Measurements from ENCODE around the gene MLH3. TPM values are rescaled to one million over a fixed set of nuclear protein-coding genes. Genes with fewer than 3 reads are reported as not detected.

MLH3 gene
- polyA plus RNA-seq, 3 donors: 3.4 to 6.3 (median 5.1) TPM

DNA sequence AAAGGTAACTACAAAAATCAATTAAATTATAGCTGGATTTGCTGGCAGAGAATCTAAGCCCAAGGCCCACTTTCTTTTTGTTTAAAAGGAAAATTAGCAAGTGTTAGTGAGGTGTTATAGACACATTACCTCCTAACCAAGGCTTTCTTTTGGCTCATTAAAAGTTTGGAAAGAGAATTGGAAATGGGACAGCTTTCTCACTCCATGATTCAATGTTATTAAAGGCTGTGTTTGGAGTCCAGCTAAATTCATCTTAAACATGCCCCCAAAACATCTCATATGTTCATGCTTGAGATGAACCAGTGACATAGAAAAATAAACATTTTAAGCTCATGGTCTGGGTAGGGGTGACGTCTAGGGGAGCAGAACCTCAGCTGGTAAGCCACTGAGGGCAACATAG is 82.5 kb downstream of the MLH3 start:
- peaks cover 2 to 6% (median 4%) of the 10 kb centered on the region in 3 donors for H3K27me3 Mint-ChIP-seq (ENCODE audit: low read depth in 3 of 3)
- DNase-seq: no peak
- Histone ChIP-seq H3K9me3 (replicated peaks in 1 of 2; ENCODE audit: control insufficient read depth in 1 of 2, insufficient read depth in 1 of 2, low read length in 2 of 2) (no peaks in the 10 kb centered on the region), H2AFZ (ENCODE audit: insufficient read depth, low read depth, low read length, poor library complexity, severe bottlenecking) (no peak overlapping the region), H3K27ac (ENCODE audit: low read depth in 1 of 2, low read length in 2 of 2) (no peak overlapping the region), H4K20me1 (ENCODE audit: insufficient read depth, low read length) (no peaks in the 10 kb centered on the region), H3K9ac (ENCODE audit: insufficient read depth, low read length, poor library complexity, severe bottlenecking) (no peak overlapping the region), H3K4me1 (ENCODE audit: control insufficient read depth in 1 of 2, insufficient read depth in 2 of 2, low read length in 2 of 2) (peaks cover 5 to 8% of the 10 kb centered on the region in 2 donors), H3K4me3 (replicated peaks in 1 of 3; ENCODE audit: low read depth in 2 of 3, low read length in 3 of 3) (no peak overlapping the region), H3K36me3 (replicated peaks in 1 of 2; ENCODE audit: control insufficient read depth in 1 of 2, insufficient read depth in 2 of 2, low read length in 2 of 2) (no peaks in the 10 kb centered on the region), H3K27me3 (ENCODE audit: control insufficient read depth in 2 of 2, insufficient read depth in 2 of 2, low read length in 2 of 2) (no peaks in the 10 kb centered on the region), H3K79me2 (ENCODE audit: insufficient read depth, low read length) (no peaks in the 10 kb centered on the region), H3K4me2 (replicated peaks; ENCODE audit: extremely low read depth, low read length, poor library complexity, severe bottlenecking) (no peak overlapping the region)
- peaks cover 0 to 4% of the 10 kb centered on the region in 2 donors for H3K36me3 Mint-ChIP-seq
- H3K4me3 Mint-ChIP-seq: no peak overlapping the region
- no peak for TF ChIP-seq CTCF (IDR thresholded peaks at IDR 0.05)
- H3K9me3 Mint-ChIP-seq: no peaks in the 10 kb centered on the region
- peaks cover 3% of the 10 kb centered on the region for H3K4me1 Mint-ChIP-seq
- intact Hi-C loops (cut with micrococcal nuclease): loop anchor here in 1 of 2 donors (5.0 kb wide), 1 partner anchor 33 kb away; the partner anchor contains the start of gene EIF2B2
- no peak overlapping the region for H3K27ac Mint-ChIP-seq
- no CpG with 5 or more reads among the region's 1 CpG for WGBS (ENCODE audit: insufficient coverage)

- DNase-seq: no peak
- H3K9me3 ChIP-seq (replicated peaks in 1 of 2; ENCODE audit: control insufficient read depth in 1 of 2, insufficient read depth in 1 of 2, low read length in 2 of 2): no peaks in the 10 kb centered on the region
- no peak overlapping the region for H3K4me3 Mint-ChIP-seq
Observed at GRCh38 chr14:74965486-74966153, 85.6 kb downstream of the MLH3 start.

More at GRCh38 chr14:74965486-74966153, 85.6 kb downstream of the MLH3 start:
- peaks cover 20 to 23% of the 10 kb centered on the region in 2 donors for H3K4me1 ChIP-seq (ENCODE audit: control insufficient read depth in 1 of 2, insufficient read depth in 2 of 2, low read length in 2 of 2)
- H3K27me3 ChIP-seq (ENCODE audit: control insufficient read depth in 2 of 2, insufficient read depth in 2 of 2, low read length in 2 of 2): no peaks in the 10 kb centered on the region
- H3K9ac ChIP-seq (ENCODE audit: insufficient read depth, low read length, poor library complexity, severe bottlenecking): no peak overlapping the region
- intact Hi-C loops (cut with micrococcal nuclease): loop anchor here in 1 of 2 donors (5.0 kb wide), 1 partner anchor 37 kb away; the partner anchor contains the start of gene EIF2B2
- no peak overlapping the region for H3K4me2 ChIP-seq (replicated peaks; ENCODE audit: extremely low read depth, low read length, poor library complexity, severe bottlenecking)
- no peak overlapping the region for H3K4me3 ChIP-seq (replicated peaks in 1 of 3; ENCODE audit: low read depth in 2 of 3, low read length in 3 of 3)
- no peak overlapping the region for H3K27ac ChIP-seq (ENCODE audit: low read depth in 1 of 2, low read length in 2 of 2)
- no peaks in the 10 kb centered on the region for H4K20me1 ChIP-seq (ENCODE audit: insufficient read depth, low read length)
- no peak for TF ChIP-seq CTCF (IDR thresholded peaks at IDR 0.05)
- Mint-ChIP-seq H3K4me1 (peaks cover 25% of the 10 kb centered on the region), H3K27me3 (ENCODE audit: low read depth in 3 of 3) (peaks cover 4 to 8% (median 4%) of the 10 kb centered on the region in 3 donors), H3K36me3 (peaks cover 0 to 4% of the 10 kb centered on the region in 2 donors), H3K9me3 (no peaks in the 10 kb centered on the region), H3K27ac (no peak overlapping the region)
- WGBS (ENCODE audit: insufficient coverage): 100% methylated on average over 1 of the region's 5 CpGs
- no peak overlapping the region for H2AFZ ChIP-seq (ENCODE audit: insufficient read depth, low read depth, low read length, poor library complexity, severe bottlenecking)
- no peaks in the 10 kb centered on the region for H3K36me3 ChIP-seq (replicated peaks in 1 of 2; ENCODE audit: control insufficient read depth in 1 of 2, insufficient read depth in 2 of 2, low read length in 2 of 2)
- no peaks in the 10 kb centered on the region for H3K79me2 ChIP-seq (ENCODE audit: insufficient read depth, low read length)

Measured in CD14-positive monocyte (primary cell).